Glutamatergic neuron (in vitro differentiated cells): ENCODE measurements around the gene TSHZ3. TPM values are rescaled to one million over a fixed set of nuclear protein-coding genes. Genes with fewer than 3 reads are reported as not detected.

Experiments used
- DNase-seq: peaks from one replicate; pipeline ENCODE4 v3.0.0; 2022
- H3K27ac Mint-ChIP-seq: one replicate; pipeline ENCODE4 v1.8.0; 2020; ENCODE audit warnings: mild to moderate bottlenecking, mixed read lengths, inconsistent platforms; ENCODE audit not compliant: unreplicated experiment
- H3K27me3 Mint-ChIP-seq: one replicate; pipeline ENCODE4 v1.8.0; 2020; ENCODE audit warnings: mild to moderate bottlenecking, moderate library complexity, mixed read lengths, inconsistent platforms; ENCODE audit not compliant: unreplicated experiment
- H3K36me3 Mint-ChIP-seq: one replicate; pipeline ENCODE4 v1.8.0; 2020; ENCODE audit warnings: mild to moderate bottlenecking, mixed read lengths, inconsistent platforms; ENCODE audit not compliant: unreplicated experiment
- H3K4me1 Mint-ChIP-seq: one replicate; pipeline ENCODE4 v1.8.0; 2020; ENCODE audit warnings: mild to moderate bottlenecking, low read depth, mixed read lengths, inconsistent platforms; ENCODE audit not compliant: unreplicated experiment
- H3K4me3 Mint-ChIP-seq: one replicate; pipeline ENCODE4 v1.8.0; 2020; ENCODE audit warnings: mild to moderate bottlenecking, mixed read lengths, inconsistent platforms; ENCODE audit not compliant: unreplicated experiment
- H3K9me3 Mint-ChIP-seq: one replicate; pipeline ENCODE4 v1.8.0; 2020; ENCODE audit warnings: mild to moderate bottlenecking, moderate library complexity, mixed read lengths, inconsistent platforms; ENCODE audit not compliant: unreplicated experiment
- total RNA-seq: library from RNA; stranded (reverse); fragmentation: NEBNext Ultra II Directional; extraction: Animal tissue kit (Norgen Biotek cat#: 25700); gene quantifications from one replicate; pipeline ENCODE4 v1.2.1, GENCODE V29; 2021; ENCODE audit not compliant: unreplicated experiment
- TF ChIP-seq, protein P1 (sequence below): fragments of 200-600 bp; sonication (generic); IDR thresholded peaks from one replicate; pipeline ENCODE4 v1.5.0; 2021; ENCODE audit not compliant: partially characterized antibody, unreplicated experiment

TSHZ3 gene
- total RNA-seq, 1 donor from 2014 or later: 7.4 TPM

DNA sequence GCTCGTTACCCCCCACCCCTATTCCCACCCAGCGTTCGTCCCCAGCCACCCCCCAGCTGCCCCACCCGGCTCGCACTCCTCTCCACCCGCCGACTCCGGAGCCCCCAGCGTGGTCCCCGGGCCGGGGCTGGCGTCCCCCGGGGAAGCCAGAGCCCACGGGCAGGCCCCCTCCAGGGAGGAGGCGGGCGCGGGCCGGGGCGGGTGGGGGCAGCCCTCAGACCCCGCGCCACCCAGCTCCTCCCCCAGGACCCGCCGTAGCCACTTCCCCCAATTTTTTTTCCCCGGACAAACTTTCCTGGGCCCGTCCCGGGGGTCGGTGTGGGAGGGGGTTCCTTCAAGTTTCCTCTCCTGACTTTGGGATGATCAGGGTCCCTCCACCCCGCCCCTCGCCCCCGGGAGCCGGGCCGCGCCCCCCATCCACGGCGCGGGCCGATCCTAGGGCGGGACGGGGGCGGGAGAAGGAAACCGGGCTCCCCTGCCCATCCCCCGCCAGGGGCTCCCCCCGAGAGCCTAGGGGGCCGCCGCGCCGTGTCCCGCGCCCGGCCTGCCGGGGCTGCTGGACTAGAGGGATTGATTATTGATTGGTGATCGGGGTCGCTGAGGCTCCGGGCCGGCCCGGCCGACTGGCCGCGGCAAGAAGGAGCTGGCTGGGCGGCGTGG lies 927 bp upstream of the TSHZ3 start:
- no peak overlapping the region for H3K27ac Mint-ChIP-seq
- H3K4me1 Mint-ChIP-seq: peaks cover 17% of the 10 kb centered on the region
- DNase-seq: no peak
- H3K27me3 Mint-ChIP-seq: peaks cover 24% of the 10 kb centered on the region
- H3K9me3 Mint-ChIP-seq: peaks cover 13% of the 10 kb centered on the region
- no peaks in the 10 kb centered on the region for H3K36me3 Mint-ChIP-seq
- peak overlapping the region; percentile 55 for H3K4me3 Mint-ChIP-seq
- TF ChIP-seq, protein P1, sequence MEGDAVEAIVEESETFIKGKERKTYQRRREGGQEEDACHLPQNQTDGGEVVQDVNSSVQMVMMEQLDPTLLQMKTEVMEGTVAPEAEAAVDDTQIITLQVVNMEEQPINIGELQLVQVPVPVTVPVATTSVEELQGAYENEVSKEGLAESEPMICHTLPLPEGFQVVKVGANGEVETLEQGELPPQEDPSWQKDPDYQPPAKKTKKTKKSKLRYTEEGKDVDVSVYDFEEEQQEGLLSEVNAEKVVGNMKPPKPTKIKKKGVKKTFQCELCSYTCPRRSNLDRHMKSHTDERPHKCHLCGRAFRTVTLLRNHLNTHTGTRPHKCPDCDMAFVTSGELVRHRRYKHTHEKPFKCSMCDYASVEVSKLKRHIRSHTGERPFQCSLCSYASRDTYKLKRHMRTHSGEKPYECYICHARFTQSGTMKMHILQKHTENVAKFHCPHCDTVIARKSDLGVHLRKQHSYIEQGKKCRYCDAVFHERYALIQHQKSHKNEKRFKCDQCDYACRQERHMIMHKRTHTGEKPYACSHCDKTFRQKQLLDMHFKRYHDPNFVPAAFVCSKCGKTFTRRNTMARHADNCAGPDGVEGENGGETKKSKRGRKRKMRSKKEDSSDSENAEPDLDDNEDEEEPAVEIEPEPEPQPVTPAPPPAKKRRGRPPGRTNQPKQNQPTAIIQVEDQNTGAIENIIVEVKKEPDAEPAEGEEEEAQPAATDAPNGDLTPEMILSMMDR: no peak

DNA sequence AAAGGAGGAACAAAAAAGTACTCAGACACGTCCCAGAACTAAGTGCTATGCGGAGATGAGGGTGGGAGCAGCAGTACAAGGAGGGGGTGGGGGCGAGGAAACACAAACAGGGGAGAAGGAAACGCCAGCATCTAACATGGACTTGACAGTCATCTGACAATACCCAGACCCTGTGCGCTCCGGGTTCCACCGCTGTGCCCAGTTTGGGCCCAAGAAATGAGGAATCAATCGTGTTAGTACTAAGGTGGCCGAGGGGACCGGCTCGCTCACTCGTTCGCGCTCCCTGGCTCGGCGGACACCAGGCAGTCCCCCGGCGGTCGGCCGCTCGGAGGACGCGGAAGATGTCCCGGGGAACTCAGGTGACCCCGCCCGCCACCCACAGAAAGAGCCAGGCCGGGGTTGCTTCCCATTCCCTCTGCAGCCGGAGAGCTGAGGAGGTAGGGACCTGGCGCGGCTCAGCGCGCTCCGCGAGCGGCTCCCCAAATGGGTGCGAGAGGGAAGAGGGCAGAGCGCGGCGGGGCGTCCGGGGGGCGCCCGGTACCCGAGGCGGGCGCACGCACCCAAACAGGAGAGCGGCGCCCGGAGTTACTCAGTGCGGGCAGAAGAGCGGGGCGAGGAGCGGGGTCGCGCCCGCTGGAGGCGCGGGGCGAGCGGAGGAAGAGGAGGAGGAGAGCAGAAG lies 616 bp downstream of the TSHZ3 start:
- peak overlapping the region; percentile 65 for H3K27ac Mint-ChIP-seq
- peaks cover 23% of the 10 kb centered on the region for H3K4me1 Mint-ChIP-seq
- TF ChIP-seq, protein P1: no peak
- no peaks in the 10 kb centered on the region for H3K36me3 Mint-ChIP-seq
- peaks cover 16% of the 10 kb centered on the region for H3K27me3 Mint-ChIP-seq
- peak; percentile 51 for DNase-seq
- H3K4me3 Mint-ChIP-seq: peak overlapping the region; percentile 90
- peaks cover 13% of the 10 kb centered on the region for H3K9me3 Mint-ChIP-seq

DNA sequence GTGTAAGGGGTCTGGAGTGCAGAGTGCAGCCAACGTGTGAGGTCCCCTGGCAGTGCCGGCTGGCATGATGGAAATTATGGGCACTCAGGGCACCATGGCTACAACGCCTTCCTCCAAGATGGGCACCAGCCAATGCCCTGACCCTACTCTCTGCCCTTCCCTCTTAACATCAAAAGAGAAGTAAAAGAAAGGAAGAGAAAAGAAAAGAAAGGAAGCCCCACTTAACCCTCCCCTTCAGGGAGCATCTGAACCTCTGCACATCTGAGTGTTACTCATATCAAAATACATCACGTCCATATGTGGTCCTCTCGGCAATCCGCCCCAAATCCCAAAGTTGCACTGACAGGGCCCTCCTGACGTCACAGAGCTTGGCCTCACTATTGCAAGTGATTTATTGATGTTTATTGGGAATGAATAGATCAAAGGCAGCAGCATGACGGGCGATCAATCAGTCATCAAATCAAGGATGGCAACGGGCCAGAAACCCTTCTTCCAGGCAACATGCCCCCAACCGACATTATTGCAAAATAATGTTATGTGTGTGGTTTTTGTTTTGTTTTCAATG lies 1.3 kb downstream of the TSHZ3 start:
- Mint-ChIP-seq H3K27me3 (peaks cover 11% of the 10 kb centered on the region), H3K4me3 (peak overlapping the region; percentile 90), H3K4me1 (peaks cover 23% of the 10 kb centered on the region), H3K27ac (peak overlapping the region; percentile 65), H3K9me3 (peaks cover 13% of the 10 kb centered on the region), H3K36me3 (no peaks in the 10 kb centered on the region)
- TF ChIP-seq, protein P1: no peak
- DNase-seq: no peak

DNA sequence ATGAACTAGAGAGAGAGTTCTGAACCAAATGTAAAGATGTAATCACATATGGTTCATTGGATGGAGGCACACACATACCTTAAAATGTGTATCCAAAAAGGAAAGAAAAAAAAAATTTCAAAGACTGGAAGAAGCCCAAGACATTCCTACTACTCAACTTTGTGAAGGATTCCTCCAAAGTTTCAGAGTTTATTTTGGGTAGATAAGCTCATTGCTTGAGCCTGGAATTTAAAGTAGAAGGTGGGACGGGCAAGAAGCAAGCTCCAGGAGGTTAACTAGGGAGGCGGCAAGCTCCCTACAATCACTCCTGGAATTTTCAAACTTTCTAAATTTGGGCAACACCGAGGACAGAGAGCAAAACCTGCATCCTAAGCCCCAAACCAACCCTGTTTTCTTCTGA lies 1.9 kb downstream of the TSHZ3 start:
- peak overlapping the region; percentile 90 for H3K4me3 Mint-ChIP-seq
- H3K36me3 Mint-ChIP-seq: no peaks in the 10 kb centered on the region
- TF ChIP-seq, protein P1: no peak
- no peak for DNase-seq
- H3K9me3 Mint-ChIP-seq: peaks cover 11% of the 10 kb centered on the region
- H3K27me3 Mint-ChIP-seq: peaks cover 8% of the 10 kb centered on the region
- H3K27ac Mint-ChIP-seq: no peak overlapping the region
- H3K4me1 Mint-ChIP-seq: peaks cover 20% of the 10 kb centered on the region
